Activated T-cell treated with anti-CD3 and anti-CD28 coated beads, Interleukin-2, amount 50 U/mL, for 24 hours (primary cell): ENCODE data around the gene RELB.
"Not testable (repeated sequence)": the region's sequence is repeated elsewhere in the genome, so short reads cannot be mapped to it uniquely, and the experiment has no call there.

Experiments used
- DNase-seq: peaks from one replicate; pipeline ENCODE4 v3.0.0-alpha.2; 2020
- H3K27ac Mint-ChIP-seq: 2 replicates; pipeline ENCODE4 v1.8.0; 2020; ENCODE audit warnings: mild to moderate bottlenecking, mixed read lengths
- H3K27me3 Mint-ChIP-seq: 2 replicates; pipeline ENCODE4 v1.8.0; 2020; ENCODE audit warnings: mixed read lengths
- H3K36me3 Mint-ChIP-seq: 2 replicates; pipeline ENCODE4 v1.8.0; 2020; ENCODE audit warnings: low read depth, mixed read lengths
- H3K4me1 Mint-ChIP-seq: 2 replicates; pipeline ENCODE4 v1.8.0; 2020; ENCODE audit warnings: low read depth, mixed read lengths
- H3K4me3 Mint-ChIP-seq: 2 replicates; pipeline ENCODE4 v1.8.0; 2020; ENCODE audit warnings: mild to moderate bottlenecking, moderate library complexity, mixed read lengths
- H3K9me3 Mint-ChIP-seq: 2 replicates; pipeline ENCODE4 v1.8.0; 2020; ENCODE audit warnings: mixed read lengths

RELB gene

GRCh38 chr19:45001087-45001739 lies at the start of gene RELB:
Gene RELB, plus strand, starts transcription at chr19:45001464. Its CDS starts 116 bp downstream, at chr19:45001580.
- Mint-ChIP-seq H3K27me3 (no peaks in the 10 kb centered on the region), H3K36me3 (peaks cover 42% of the 10 kb centered on the region), H3K27ac (peak within 1 kb of the TSS; percentile 99), H3K9me3 (no peaks in the 10 kb centered on the region), H3K4me3 (peak within 1 kb of the TSS; percentile 95), H3K4me1 (peaks cover 29% of the 10 kb centered on the region)
- DNase-seq: peak; percentile 99

- H3K27ac Mint-ChIP-seq: peak overlapping the region; percentile 99
- DNase-seq: no peak
- peak overlapping the region; percentile 93 for H3K4me3 Mint-ChIP-seq
- peaks cover 18% of the 10 kb centered on the region for H3K36me3 Mint-ChIP-seq
- no peaks in the 10 kb centered on the region for H3K27me3 Mint-ChIP-seq
- H3K9me3 Mint-ChIP-seq: no peaks in the 10 kb centered on the region
- peaks cover 41% of the 10 kb centered on the region for H3K4me1 Mint-ChIP-seq
These were observed 47.0 kb upstream of the RELB start for GRCh38 chr19:44954278-44954648.

- peak within 1 kb of the TSS; percentile 93 for H3K4me3 Mint-ChIP-seq
- H3K27ac Mint-ChIP-seq: peak within 1 kb of the TSS; percentile 99
- H3K9me3 Mint-ChIP-seq: no peaks in the 10 kb centered on the region
- H3K4me1 Mint-ChIP-seq: peaks cover 48% of the 10 kb centered on the region
- peak; percentile 97 for DNase-seq
- peaks cover 20% of the 10 kb centered on the region for H3K36me3 Mint-ChIP-seq
- H3K27me3 Mint-ChIP-seq: no peaks in the 10 kb centered on the region
These were observed 46.4 kb upstream of the RELB start, which contains the start of gene CLPTM1 for GRCh38 chr19:44954649-44955504. Gene CLPTM1, plus strand, starts transcription at chr19:44955380. Its CDS starts 16 bp downstream, at chr19:44955396.

- Mint-ChIP-seq H3K4me1 (peaks cover 55% of the 10 kb centered on the region), H3K9me3 (no peaks in the 10 kb centered on the region), H3K36me3 (peaks cover 26% of the 10 kb centered on the region), H3K27ac (peak overlapping the region; percentile 99), H3K4me3 (peak overlapping the region; percentile 93), H3K27me3 (no peaks in the 10 kb centered on the region)
- peak; percentile 36 for DNase-seq
These were observed 45.5 kb upstream of the RELB start for GRCh38 chr19:44955505-44956439.

- no peak for DNase-seq
- Mint-ChIP-seq H3K4me3 (peak overlapping the region; percentile 93), H3K27me3 (no peaks in the 10 kb centered on the region), H3K4me1 (peaks cover 55% of the 10 kb centered on the region), H3K27ac (peak overlapping the region; percentile 99), H3K36me3 (peaks cover 43% of the 10 kb centered on the region), H3K9me3 (no peaks in the 10 kb centered on the region)
These were observed 43.7 kb upstream of the RELB start for GRCh38 chr19:44957526-44957925.

- DNase-seq: no peak
- Mint-ChIP-seq H3K27ac (peak overlapping the region; percentile 99), H3K4me1 (peaks cover 55% of the 10 kb centered on the region), H3K9me3 (no peaks in the 10 kb centered on the region), H3K27me3 (no peaks in the 10 kb centered on the region), H3K4me3 (no peak overlapping the region), H3K36me3 (peaks cover 45% of the 10 kb centered on the region)
These were observed 43.2 kb upstream of the RELB start for GRCh38 chr19:44958090-44958489.

- no peaks in the 10 kb centered on the region for H3K9me3 Mint-ChIP-seq
- peak overlapping the region; percentile 52 for H3K27ac Mint-ChIP-seq
These were observed 41.6 kb upstream of the RELB start for GRCh38 chr19:44959691-44960090.

GRCh38 chr19:44960906-44961728 lies 40.1 kb upstream of the RELB start:
- H3K4me1 Mint-ChIP-seq: peaks cover 42% of the 10 kb centered on the region
- H3K4me3 Mint-ChIP-seq: no peak overlapping the region
- peaks cover 58% of the 10 kb centered on the region for H3K36me3 Mint-ChIP-seq
- no peak for DNase-seq
- H3K27me3 Mint-ChIP-seq: no peaks in the 10 kb centered on the region
- peak overlapping the region; percentile 52 for H3K27ac Mint-ChIP-seq
- H3K9me3 Mint-ChIP-seq: no peaks in the 10 kb centered on the region

More at GRCh38 chr19:44959691-44960090, 41.6 kb upstream of the RELB start:
- peaks cover 47% of the 10 kb centered on the region for H3K4me1 Mint-ChIP-seq
- H3K27me3 Mint-ChIP-seq: no peaks in the 10 kb centered on the region
- DNase-seq: no peak
- H3K36me3 Mint-ChIP-seq: peaks cover 53% of the 10 kb centered on the region
- no peak overlapping the region for H3K4me3 Mint-ChIP-seq

- Mint-ChIP-seq H3K27ac (peak overlapping the region; percentile 60), H3K9me3 (no peaks in the 10 kb centered on the region), H3K4me3 (no peak overlapping the region), H3K27me3 (no peaks in the 10 kb centered on the region), H3K36me3 (peaks cover 63% of the 10 kb centered on the region), H3K4me1 (peaks cover 35% of the 10 kb centered on the region)
- DNase-seq: no peak
These were observed 39.4 kb upstream of the RELB start for GRCh38 chr19:44961821-44962220.

- Mint-ChIP-seq H3K4me1 (peaks cover 2% of the 10 kb centered on the region), H3K36me3 (peaks cover 66% of the 10 kb centered on the region), H3K27ac (peak overlapping the region; percentile 28), H3K27me3 (no peaks in the 10 kb centered on the region), H3K4me3 (no peak overlapping the region), H3K9me3 (no peaks in the 10 kb centered on the region)
- DNase-seq: no peak
These were observed 33.1 kb upstream of the RELB start for GRCh38 chr19:44968118-44968517.

- Mint-ChIP-seq H3K4me1 (peaks cover 2% of the 10 kb centered on the region), H3K27ac (peak overlapping the region; percentile 3), H3K36me3 (peaks cover 68% of the 10 kb centered on the region), H3K27me3 (no peaks in the 10 kb centered on the region), H3K4me3 (no peak overlapping the region), H3K9me3 (no peaks in the 10 kb centered on the region)
- DNase-seq: no peak
These were observed 32.6 kb upstream of the RELB start for GRCh38 chr19:44968670-44969069.

GRCh38 chr19:44969437-44969836 lies 31.8 kb upstream of the RELB start:
- DNase-seq: no peak
- H3K4me1 Mint-ChIP-seq: peaks cover 2% of the 10 kb centered on the region
- H3K9me3 Mint-ChIP-seq: no peaks in the 10 kb centered on the region
- H3K27me3 Mint-ChIP-seq: no peaks in the 10 kb centered on the region
- H3K4me3 Mint-ChIP-seq: no peak overlapping the region
- peaks cover 71% of the 10 kb centered on the region for H3K36me3 Mint-ChIP-seq
- H3K27ac Mint-ChIP-seq: peak overlapping the region; percentile 26

- not testable (repeated sequence) for H3K27me3 Mint-ChIP-seq, H3K9me3 Mint-ChIP-seq, H3K27ac Mint-ChIP-seq, DNase-seq, H3K4me3 Mint-ChIP-seq, H3K4me1 Mint-ChIP-seq
- H3K36me3 Mint-ChIP-seq: peaks cover 72% of the 10 kb centered on the region
These were observed 29.8 kb upstream of the RELB start for GRCh38 chr19:44971451-44971850.
